HepG2 (cell line): ENCODE data around the gene GTF2A1L. TPM values are rescaled to one million over a fixed set of nuclear protein-coding genes. Genes with fewer than 3 reads are reported as not detected.

Source experiments
- ATAC-seq: fragments of 200-7000 bp; cut with Tn5 transposase; 3 replicates; pipeline ENCODE4 v1.9.1; 2020; ENCODE audit warnings: mild to moderate bottlenecking, moderate library complexity
- BruUV-seq: library from RNA; stranded (reverse); fragments of 400-500 nt; replicated peaks from 2 replicates; lab custom pipeline; 2021; lab: Mats Ljungman, UMichigan
- CTCF ChIA-PET: fragments of 300-600 bp; formaldehyde crosslinking; extraction: SDS; loops from one replicate; lab custom pipeline; 2021; ENCODE audit warnings: low total read pairs, inconsistent platforms, low intra/inter-chr PET ratio; lab: Yijun Ruan, JAX
- POLR2A ChIA-PET: fragments of 350-600 bp; sonication (Branson Sonifier 250); formaldehyde crosslinking; loops from one replicate; lab custom pipeline; 2020; ENCODE audit warnings: antibody characterized with exemption, inconsistent platforms; lab: Yijun Ruan, JAX
- DNase-seq: peaks from one replicate; pipeline ENCODE4 v3.0.0-alpha.2; 2015; ENCODE audit warnings: low spot score
- FAIRE-seq: peaks from 3 replicates; lab custom pipeline; 2011; peaks lifted over from hg19 to GRCh38; lab: Jason Lieb, UNC
- H2AFZ ChIP-seq: one replicate; pipeline ENCODE4 v1.6.1; 2011; ENCODE audit warnings: low read length, inconsistent platforms
- H3K27ac ChIP-seq: fragments of 300-600 bp; 3 replicates; pipeline ENCODE4 v1.8.0; 2011; ENCODE audit warnings: mixed run types, mild to moderate bottlenecking, mixed read lengths, low read length, inconsistent platforms; ENCODE audit not compliant: insufficient read depth; ENCODE audit errors: extremely low read length
- H3K27me3 ChIP-seq, 2 experiments: fragments of 200-600 bp in 1 of 2; 2 replicates in 1 of 2; 3 replicates in 1 of 2; pipeline versions ENCODE4 v1.6.0 to v1.8.0; 2011; ENCODE audit warnings: low read length in 2 of 2, mild to moderate bottlenecking in 2 of 2, moderate library complexity in 2 of 2, inconsistent platforms in 1 of 2; ENCODE audit not compliant: insufficient read depth in 2 of 2, control insufficient read depth in 1 of 2
- H3K36me3 ChIP-seq, 2 experiments: fragments of 200-600 bp in 1 of 2; replicated peaks in 1 of 2; 2 replicates in 1 of 2; 3 replicates in 1 of 2; pipeline versions ENCODE4 v1.5.1 to v1.8.0; 2011; ENCODE audit warnings: low read length in 2 of 2, inconsistent platforms in 1 of 2; ENCODE audit not compliant: insufficient read depth in 2 of 2, control insufficient read depth in 1 of 2
- H3K4me1 ChIP-seq: 2 replicates; pipeline ENCODE4 v1.5.1; 2012; ENCODE audit warnings: low read length, inconsistent platforms; ENCODE audit not compliant: insufficient read depth
- H3K4me2 ChIP-seq: 2 replicates; pipeline ENCODE4 v1.6.0; 2011; ENCODE audit warnings: low read depth, low read length, inconsistent platforms
- H3K4me3 ChIP-seq, 3 experiments: fragments of 200-600 bp in 1 of 3; sonication (generic), shearing (Covaris generic) in 1 of 3; replicated peaks in 1 of 3; 2 replicates each; pipeline ENCODE4 v1.5.1; 2011 to 2016; ENCODE audit warnings: low read length in 3 of 3, inconsistent platforms in 2 of 3, low read depth in 2 of 3, mild to moderate bottlenecking in 2 of 3, control low read depth in 1 of 3, mixed read lengths in 1 of 3; ENCODE audit not compliant: insufficient read depth in 1 of 3
- H3K79me2 ChIP-seq: one replicate; pipeline ENCODE4 v1.6.1; 2011; ENCODE audit warnings: low read length, inconsistent platforms; ENCODE audit not compliant: insufficient read depth
- H3K9ac ChIP-seq: 2 replicates; pipeline ENCODE4 v1.6.0; 2011; ENCODE audit warnings: mild to moderate bottlenecking, low read depth, low read length, inconsistent platforms; ENCODE audit not compliant: insufficient read depth
- H3K9me3 ChIP-seq: 2 replicates; pipeline ENCODE4 v1.5.1; 2012; ENCODE audit warnings: mild to moderate bottlenecking, low read length
- H4K20me1 ChIP-seq: 2 replicates; pipeline ENCODE4 v1.6.0; 2011; ENCODE audit warnings: inconsistent platforms, mild to moderate bottlenecking, low read length, moderate library complexity; ENCODE audit not compliant: insufficient read depth
- MLLT10 ChIP-seq: sonication (generic); formaldehyde crosslinking; IDR thresholded peaks from 2 replicates; pipeline ENCODE4 v1.4.0; 2020; ENCODE audit warnings: missing genetic modification reagents
- NFYC ChIP-seq: IDR thresholded peaks from 2 replicates; pipeline ENCODE4 v1.6.1; 2016; ENCODE audit warnings: missing genetic modification reagents, missing compliant biosample characterization
- PRMT3 ChIP-seq: sonication (generic); formaldehyde crosslinking; IDR thresholded peaks from 2 replicates; pipeline ENCODE4 v1.8.1; 2022; ENCODE audit warnings: low read depth, mild to moderate bottlenecking, moderate library complexity, missing genetic modification reagents, borderline replicate concordance
- RFX1 ChIP-seq: fragments of 450-650 bp; IDR thresholded peaks from 2 replicates; pipeline ENCODE4 v1.6.1; 2017
- SRSF9 ChIP-seq: fragments of 200-400 bp; formaldehyde crosslinking; IDR thresholded peaks from 2 replicates; pipeline ENCODE4 v1.6.1; 2018; ENCODE audit warnings: borderline replicate concordance, mild to moderate bottlenecking, low read depth, low read length; ENCODE audit not compliant: insufficient read depth, poor library complexity, severe bottlenecking
- ZBTB20 ChIP-seq: sonication (generic); formaldehyde crosslinking; IDR thresholded peaks from 2 replicates; pipeline ENCODE4 v1.8.1; 2023; ENCODE audit warnings: missing genetic modification reagents, low read depth, mild to moderate bottlenecking, borderline replicate concordance
- ZNF24 ChIP-seq: fragments of 450-650 bp; IDR thresholded peaks from 2 replicates; pipeline ENCODE4 v1.6.1; 2017; ENCODE audit warnings: antibody characterized with exemption, mild to moderate bottlenecking
- ZNF30 ChIP-seq: sonication (generic); formaldehyde crosslinking; IDR thresholded peaks from 2 replicates; pipeline ENCODE4 v1.5.0; 2020; ENCODE audit warnings: mild to moderate bottlenecking, missing genetic modification reagents
- ZNF501 ChIP-seq: sonication (generic); formaldehyde crosslinking; IDR thresholded peaks from 2 replicates; pipeline ENCODE4 v1.5.1; 2020; ENCODE audit warnings: mild to moderate bottlenecking, moderate library complexity, missing genetic modification reagents
- ZNF75D ChIP-seq: sonication (generic); formaldehyde crosslinking; IDR thresholded peaks from 2 replicates; pipeline ENCODE4 v1.8.1; 2023; ENCODE audit warnings: missing genetic modification reagents, mild to moderate bottlenecking, borderline replicate concordance
- ZNF891 ChIP-seq: sonication (generic); formaldehyde crosslinking; IDR thresholded peaks from 2 replicates; pipeline ENCODE4 v1.5.0; 2020; ENCODE audit warnings: mild to moderate bottlenecking, missing genetic modification reagents
- WGBS: methylation state at CpG from one replicate; pipeline ENCODE4 v1.1.6; 2017; ENCODE audit warnings: low lambda C conversion rate; 5-methylcytosine and 5-hydroxymethylcytosine counted together
- in situ Hi-C: cut with HindIII; loops from 2 replicates; pipeline ENCODE4 v1.10.0; 2017; ENCODE audit warnings: low pct_unique_long_range_greater_than_20kb; ENCODE audit not compliant: extremely low pct_ligation_motif_present
- intact Hi-C: fragments of 100-400 bp; cut with micrococcal nuclease; formaldehyde crosslinking; loops from one replicate; pipeline ENCODE4 v1.10.0; 2022; ENCODE audit not compliant: unreplicated experiment
- polyA plus RNA-seq, 8 experiments: library from polyadenylated mRNA; depleted of rRNA in 3 of 8; stranded (reverse) in 7 of 8; unstranded in 1 of 8; fragments of >200 nt; fragmentation: Illumina TruSeq in 4 of 8; extraction: Trizol in 4 of 8; gene quantifications; 2 replicates each; pipeline versions ENCODE4 v1.2.1 to v1.2.3, GENCODE V29; 2011 to 2016; ENCODE audit warnings: low read depth in 4 of 8, missing spikeins in 1 of 8, mixed read lengths in 1 of 8; ENCODE audit not compliant: insufficient read depth in 1 of 8
- total RNA-seq, 5 experiments: library from RNA; depleted of rRNA; stranded (reverse); fragments of >200 nt; fragmentation: Illumina TruSeq; extraction: Trizol; gene quantifications; 2 replicates each; pipeline ENCODE4 v1.2.3, GENCODE V29; 2016; ENCODE audit warnings: low read depth in 1 of 5
- TF ChIP-seq, protein P1 (sequence below): sonication (generic); formaldehyde crosslinking; IDR thresholded peaks from 2 replicates; pipeline ENCODE4 v1.9.0; 2021; ENCODE audit warnings: missing genetic modification reagents, borderline replicate concordance
- TF ChIP-seq, protein P2 (sequence below): sonication (generic); formaldehyde crosslinking; IDR thresholded peaks from 2 replicates; pipeline ENCODE4 v1.9.0; 2021; ENCODE audit warnings: missing genetic modification reagents, mild to moderate bottlenecking, borderline replicate concordance
- TF ChIP-seq, protein P3 (sequence below): fragments of 450-650 bp; IDR thresholded peaks from 2 replicates; pipeline ENCODE4 v1.6.1; 2017; ENCODE audit warnings: mild to moderate bottlenecking
- TF ChIP-seq, protein P4 (sequence below): sonication (generic); formaldehyde crosslinking; IDR thresholded peaks from 2 replicates; pipeline ENCODE4 v1.4.0; 2020; ENCODE audit warnings: missing genetic modification reagents

The GTF2A1L gene
- total and polyA plus RNA-seq, 2 of the 13 experiments (the other 11 are each of a cell fraction or from before 2014, with no cell fraction given): not detected

DNA sequence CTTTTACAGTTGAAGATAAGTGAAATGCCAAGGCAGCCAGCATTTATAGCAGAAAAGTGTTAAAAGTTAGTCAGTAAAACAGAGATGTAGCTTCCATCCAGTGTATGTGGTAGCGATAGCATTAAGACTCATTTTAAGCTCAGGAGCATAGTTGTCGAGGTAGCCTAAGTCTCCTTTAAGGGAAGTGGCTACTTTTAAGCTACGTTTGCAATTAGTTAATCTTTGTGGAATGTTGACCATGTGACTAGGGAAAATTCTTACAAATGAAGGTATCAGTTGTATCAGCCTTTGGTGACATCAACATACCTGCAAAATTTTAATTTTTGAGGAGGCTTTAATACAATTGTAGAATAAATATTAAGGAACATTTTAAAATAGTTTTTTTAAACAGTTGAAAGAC, 76.0 kb downstream of the GTF2A1L start:
- intact Hi-C loops (no loop called here), in situ Hi-C loops (no loop called here)
- Histone ChIP-seq H3K27ac (no peak overlapping the region), H3K9ac (no peak overlapping the region), H3K9me3 (no peaks in the 10 kb centered on the region), H2AFZ (no peak overlapping the region), H3K4me2 (no peak overlapping the region), H3K4me3 (no peak overlapping the region), H3K27me3 (no peaks in the 10 kb centered on the region), H3K4me1 (no peaks in the 10 kb centered on the region), H4K20me1 (no peaks in the 10 kb centered on the region), H3K36me3 (no peaks in the 10 kb centered on the region), H3K79me2 (no peaks in the 10 kb centered on the region)
- DNase-seq: no peak
- 35% methylated on average over 3 of the region's 3 CpGs for WGBS
- no peak for FAIRE-seq
- ATAC-seq: no peak
- ChIA-PET POLR2A (no interaction called here), CTCF (no interaction called here)
- BruUV-seq: no TSS peak
- TF ChIP-seq, protein P1, sequence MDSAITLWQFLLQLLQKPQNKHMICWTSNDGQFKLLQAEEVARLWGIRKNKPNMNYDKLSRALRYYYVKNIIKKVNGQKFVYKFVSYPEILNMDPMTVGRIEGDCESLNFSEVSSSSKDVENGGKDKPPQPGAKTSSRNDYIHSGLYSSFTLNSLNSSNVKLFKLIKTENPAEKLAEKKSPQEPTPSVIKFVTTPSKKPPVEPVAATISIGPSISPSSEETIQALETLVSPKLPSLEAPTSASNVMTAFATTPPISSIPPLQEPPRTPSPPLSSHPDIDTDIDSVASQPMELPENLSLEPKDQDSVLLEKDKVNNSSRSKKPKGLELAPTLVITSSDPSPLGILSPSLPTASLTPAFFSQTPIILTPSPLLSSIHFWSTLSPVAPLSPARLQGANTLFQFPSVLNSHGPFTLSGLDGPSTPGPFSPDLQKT: no peak
- no peak for TF ChIP-seq ZNF75D
- TF ChIP-seq MLLT10 (CRISPR knock-in tag): no peak
- TF ChIP-seq SRSF9: no peak
- TF ChIP-seq, protein P2, sequence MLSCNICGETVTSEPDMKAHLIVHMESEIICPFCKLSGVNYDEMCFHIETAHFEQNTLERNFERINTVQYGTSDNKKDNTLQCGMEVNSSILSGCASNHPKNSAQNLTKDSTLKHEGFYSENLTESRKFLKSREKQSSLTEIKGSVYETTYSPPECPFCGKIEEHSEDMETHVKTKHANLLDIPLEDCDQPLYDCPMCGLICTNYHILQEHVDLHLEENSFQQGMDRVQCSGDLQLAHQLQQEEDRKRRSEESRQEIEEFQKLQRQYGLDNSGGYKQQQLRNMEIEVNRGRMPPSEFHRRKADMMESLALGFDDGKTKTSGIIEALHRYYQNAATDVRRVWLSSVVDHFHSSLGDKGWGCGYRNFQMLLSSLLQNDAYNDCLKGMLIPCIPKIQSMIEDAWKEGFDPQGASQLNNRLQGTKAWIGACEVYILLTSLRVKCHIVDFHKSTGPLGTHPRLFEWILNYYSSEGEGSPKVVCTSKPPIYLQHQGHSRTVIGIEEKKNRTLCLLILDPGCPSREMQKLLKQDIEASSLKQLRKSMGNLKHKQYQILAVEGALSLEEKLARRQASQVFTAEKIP (CRISPR knock-in tag): no peak
- TF ChIP-seq ZNF24: no peak
- TF ChIP-seq ZBTB20 (CRISPR knock-in tag): no peak
- no peak for TF ChIP-seq ZNF501 (CRISPR knock-in tag)
- no peak for TF ChIP-seq RFX1
- TF ChIP-seq NFYC (CRISPR knock-in tag): no peak
- TF ChIP-seq, protein P3, sequence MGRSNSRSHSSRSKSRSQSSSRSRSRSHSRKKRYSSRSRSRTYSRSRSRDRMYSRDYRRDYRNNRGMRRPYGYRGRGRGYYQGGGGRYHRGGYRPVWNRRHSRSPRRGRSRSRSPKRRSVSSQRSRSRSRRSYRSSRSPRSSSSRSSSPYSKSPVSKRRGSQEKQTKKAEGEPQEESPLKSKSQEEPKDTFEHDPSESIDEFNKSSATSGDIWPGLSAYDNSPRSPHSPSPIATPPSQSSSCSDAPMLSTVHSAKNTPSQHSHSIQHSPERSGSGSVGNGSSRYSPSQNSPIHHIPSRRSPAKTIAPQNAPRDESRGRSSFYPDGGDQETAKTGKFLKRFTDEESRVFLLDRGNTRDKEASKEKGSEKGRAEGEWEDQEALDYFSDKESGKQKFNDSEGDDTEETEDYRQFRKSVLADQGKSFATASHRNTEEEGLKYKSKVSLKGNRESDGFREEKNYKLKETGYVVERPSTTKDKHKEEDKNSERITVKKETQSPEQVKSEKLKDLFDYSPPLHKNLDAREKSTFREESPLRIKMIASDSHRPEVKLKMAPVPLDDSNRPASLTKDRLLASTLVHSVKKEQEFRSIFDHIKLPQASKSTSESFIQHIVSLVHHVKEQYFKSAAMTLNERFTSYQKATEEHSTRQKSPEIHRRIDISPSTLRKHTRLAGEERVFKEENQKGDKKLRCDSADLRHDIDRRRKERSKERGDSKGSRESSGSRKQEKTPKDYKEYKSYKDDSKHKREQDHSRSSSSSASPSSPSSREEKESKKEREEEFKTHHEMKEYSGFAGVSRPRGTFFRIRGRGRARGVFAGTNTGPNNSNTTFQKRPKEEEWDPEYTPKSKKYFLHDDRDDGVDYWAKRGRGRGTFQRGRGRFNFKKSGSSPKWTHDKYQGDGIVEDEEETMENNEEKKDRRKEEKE: no peak
- no peak for TF ChIP-seq ZNF30
- TF ChIP-seq, protein P4, sequence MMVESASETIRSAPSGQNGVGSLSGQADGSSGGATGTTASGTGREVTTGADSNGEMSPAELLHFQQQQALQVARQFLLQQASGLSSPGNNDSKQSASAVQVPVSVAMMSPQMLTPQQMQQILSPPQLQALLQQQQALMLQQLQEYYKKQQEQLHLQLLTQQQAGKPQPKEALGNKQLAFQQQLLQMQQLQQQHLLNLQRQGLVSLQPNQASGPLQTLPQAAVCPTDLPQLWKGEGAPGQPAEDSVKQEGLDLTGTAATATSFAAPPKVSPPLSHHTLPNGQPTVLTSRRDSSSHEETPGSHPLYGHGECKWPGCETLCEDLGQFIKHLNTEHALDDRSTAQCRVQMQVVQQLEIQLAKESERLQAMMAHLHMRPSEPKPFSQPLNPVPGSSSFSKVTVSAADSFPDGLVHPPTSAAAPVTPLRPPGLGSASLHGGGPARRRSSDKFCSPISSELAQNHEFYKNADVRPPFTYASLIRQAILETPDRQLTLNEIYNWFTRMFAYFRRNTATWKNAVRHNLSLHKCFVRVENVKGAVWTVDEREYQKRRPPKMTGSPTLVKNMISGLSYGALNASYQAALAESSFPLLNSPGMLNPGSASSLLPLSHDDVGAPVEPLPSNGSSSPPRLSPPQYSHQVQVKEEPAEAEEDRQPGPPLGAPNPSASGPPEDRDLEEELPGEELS (CRISPR knock-in tag): no peak
- no peak for TF ChIP-seq ZNF891
- TF ChIP-seq PRMT3: no peak
